ENCODE results near the gene DCLRE1A.

The DCLRE1A gene

DNA sequence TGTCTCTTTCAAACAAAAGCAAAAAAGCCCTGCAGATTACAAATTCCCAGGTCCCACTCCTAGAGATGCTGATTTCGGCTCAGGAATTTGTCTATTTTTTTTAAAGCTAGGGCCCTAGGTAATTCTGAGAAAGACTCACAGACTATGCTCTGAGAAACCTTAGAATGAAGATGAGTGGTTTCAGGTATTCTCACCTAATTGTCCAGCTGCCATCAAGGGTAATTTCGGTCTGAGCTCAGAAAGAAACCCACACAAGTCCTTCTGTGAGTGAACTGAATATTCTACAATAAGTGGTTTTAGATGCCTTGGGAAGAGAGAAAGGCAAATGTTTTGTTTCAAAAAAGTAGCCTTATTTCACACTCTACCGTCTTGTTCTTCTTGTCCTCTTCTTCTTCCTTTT is 45.7 kb downstream of the DCLRE1A start:
- DNase-seq (ENCODE audit: extremely low spot score): no peak
- CTCF ChIA-PET: no interaction called here
- no peak for TF ChIP-seq FOXM1 (IDR thresholded peaks at IDR 0.05; ENCODE audit: borderline replicate concordance)
- no peak for TF ChIP-seq BHLHE40 (IDR thresholded peaks at IDR 0.05; ENCODE audit: borderline replicate concordance)
- TF ChIP-seq, protein P1, sequence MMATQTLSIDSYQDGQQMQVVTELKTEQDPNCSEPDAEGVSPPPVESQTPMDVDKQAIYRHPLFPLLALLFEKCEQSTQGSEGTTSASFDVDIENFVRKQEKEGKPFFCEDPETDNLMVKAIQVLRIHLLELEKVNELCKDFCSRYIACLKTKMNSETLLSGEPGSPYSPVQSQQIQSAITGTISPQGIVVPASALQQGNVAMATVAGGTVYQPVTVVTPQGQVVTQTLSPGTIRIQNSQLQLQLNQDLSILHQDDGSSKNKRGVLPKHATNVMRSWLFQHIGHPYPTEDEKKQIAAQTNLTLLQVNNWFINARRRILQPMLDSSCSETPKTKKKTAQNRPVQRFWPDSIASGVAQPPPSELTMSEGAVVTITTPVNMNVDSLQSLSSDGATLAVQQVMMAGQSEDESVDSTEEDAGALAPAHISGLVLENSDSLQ (IDR thresholded peaks at IDR 0.05): no peak
- TF ChIP-seq FOXK2 (IDR thresholded peaks at IDR 0.05): no peak
- TF ChIP-seq ELF4 (IDR thresholded peaks at IDR 0.05): no peak
- no peak for TF ChIP-seq CTBP1 (IDR thresholded peaks at IDR 0.05; ENCODE audit: borderline replicate concordance)
- no peak for TF ChIP-seq ZNF384 (IDR thresholded peaks at IDR 0.05)
- no peak for TF ChIP-seq FOXA1 (IDR thresholded peaks at IDR 0.05)
- no peak for TF ChIP-seq L3MBTL2 (conservative IDR thresholded peaks at IDR 0.05)
- no peak for TF ChIP-seq SP1 (IDR thresholded peaks at IDR 0.05)
- no peak for TF ChIP-seq TARDBP (IDR thresholded peaks at IDR 0.05)
- TF ChIP-seq HDGF (IDR thresholded peaks at IDR 0.05; ENCODE audit: borderline replicate concordance): no peak
- POLR2A ChIA-PET: no interaction called here

DNA sequence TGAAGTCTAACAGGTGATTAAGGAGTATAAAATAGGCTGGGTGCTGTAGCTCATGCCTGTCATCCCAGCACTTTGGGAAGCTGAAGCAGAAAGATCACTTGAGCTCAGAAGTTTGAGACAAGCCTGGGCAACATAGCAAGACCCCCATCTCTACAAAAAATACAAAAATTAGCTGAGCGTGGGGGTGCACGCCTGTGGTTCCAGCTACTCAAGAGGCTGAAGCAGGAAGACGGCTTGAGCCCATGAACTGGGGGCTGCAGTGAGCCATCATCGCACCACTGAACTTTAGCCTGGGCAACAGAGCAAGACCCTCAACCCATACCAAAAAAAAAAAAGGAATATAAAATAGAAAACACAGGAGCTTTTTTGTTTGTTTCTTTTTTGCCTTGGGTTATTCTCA is 47.4 kb downstream of the DCLRE1A start:
- ChIA-PET CTCF (interaction anchor here (1.1 kb wide), 1 partner anchor 127 kb away, joined by 4 read pairs; no protein-coding TSS in a partner anchor), POLR2A (no interaction called here)
- DNase-seq (ENCODE audit: extremely low spot score): no peak
- TF ChIP-seq ZNF384 (IDR thresholded peaks at IDR 0.05) (no peak), BHLHE40 (IDR thresholded peaks at IDR 0.05; ENCODE audit: borderline replicate concordance) (no peak), FOXM1 (IDR thresholded peaks at IDR 0.05; ENCODE audit: borderline replicate concordance) (no peak), ELF4 (IDR thresholded peaks at IDR 0.05) (no peak), FOXK2 (IDR thresholded peaks at IDR 0.05) (no peak), HDGF (IDR thresholded peaks at IDR 0.05; ENCODE audit: borderline replicate concordance) (no peak), TARDBP (IDR thresholded peaks at IDR 0.05) (no peak), LEF1 (IDR thresholded peaks at IDR 0.05; ENCODE audit: borderline replicate concordance) (no peak), SUZ12 (IDR thresholded peaks at IDR 0.05) (no peak), ARNT (IDR thresholded peaks at IDR 0.05) (no peak), FOXA1 (IDR thresholded peaks at IDR 0.05) (no peak), NFRKB (IDR thresholded peaks at IDR 0.05) (no peak), CTBP1 (IDR thresholded peaks at IDR 0.05; ENCODE audit: borderline replicate concordance) (no peak), L3MBTL2 (conservative IDR thresholded peaks at IDR 0.05) (no peak), SP1 (IDR thresholded peaks at IDR 0.05) (no peak)
- TF ChIP-seq, protein P1 (IDR thresholded peaks at IDR 0.05): no peak

GRCh38 chr10:113802997-113803396 is 50.9 kb downstream of the DCLRE1A start:
- TF ChIP-seq CTBP1 (IDR thresholded peaks at IDR 0.05; ENCODE audit: borderline replicate concordance) (no peak), NFRKB (IDR thresholded peaks at IDR 0.05) (no peak), FOXM1 (IDR thresholded peaks at IDR 0.05; ENCODE audit: borderline replicate concordance) (no peak), LEF1 (IDR thresholded peaks at IDR 0.05; ENCODE audit: borderline replicate concordance) (no peak), ELF4 (IDR thresholded peaks at IDR 0.05) (no peak), SUZ12 (IDR thresholded peaks at IDR 0.05) (no peak), L3MBTL2 (conservative IDR thresholded peaks at IDR 0.05) (no peak), HDGF (IDR thresholded peaks at IDR 0.05; ENCODE audit: borderline replicate concordance) (no peak), ZNF384 (IDR thresholded peaks at IDR 0.05) (no peak), SP1 (IDR thresholded peaks at IDR 0.05) (no peak), TARDBP (IDR thresholded peaks at IDR 0.05) (no peak), FOXA1 (IDR thresholded peaks at IDR 0.05) (no peak), FOXK2 (IDR thresholded peaks at IDR 0.05) (no peak)
- DNase-seq (ENCODE audit: extremely low spot score): no peak
- POLR2A ChIA-PET: no interaction called here
- CTCF ChIA-PET: interaction anchor here (1.0 kb wide), 1 partner anchor 25 kb away, joined by 5 read pairs; no protein-coding TSS in a partner anchor

GRCh38 chr10:113801569-113801968 is 52.3 kb downstream of the DCLRE1A start:
- ChIA-PET CTCF (interaction anchor here (0.9 kb wide), 1 partner anchor 97 kb away, joined by 4 read pairs; no protein-coding TSS in a partner anchor), POLR2A (no interaction called here)
- no peak for DNase-seq (ENCODE audit: extremely low spot score)
- TF ChIP-seq TARDBP (IDR thresholded peaks at IDR 0.05) (no peak), FOXA1 (IDR thresholded peaks at IDR 0.05) (no peak), SP1 (IDR thresholded peaks at IDR 0.05) (no peak), ARNT (IDR thresholded peaks at IDR 0.05) (no peak), ELF4 (IDR thresholded peaks at IDR 0.05) (no peak), BHLHE40 (IDR thresholded peaks at IDR 0.05; ENCODE audit: borderline replicate concordance) (no peak), LEF1 (IDR thresholded peaks at IDR 0.05; ENCODE audit: borderline replicate concordance) (no peak), L3MBTL2 (conservative IDR thresholded peaks at IDR 0.05) (no peak), FOXM1 (IDR thresholded peaks at IDR 0.05; ENCODE audit: borderline replicate concordance) (no peak), CTBP1 (IDR thresholded peaks at IDR 0.05; ENCODE audit: borderline replicate concordance) (no peak), HDGF (IDR thresholded peaks at IDR 0.05; ENCODE audit: borderline replicate concordance) (no peak), NFRKB (IDR thresholded peaks at IDR 0.05) (no peak), FOXK2 (IDR thresholded peaks at IDR 0.05) (no peak), SUZ12 (IDR thresholded peaks at IDR 0.05) (no peak), ZNF384 (IDR thresholded peaks at IDR 0.05) (no peak)
- TF ChIP-seq, protein P1 (IDR thresholded peaks at IDR 0.05): no peak

- DNase-seq (ENCODE audit: extremely low spot score): no peak
- ChIA-PET CTCF (no interaction called here), POLR2A (no interaction called here)
- TF ChIP-seq L3MBTL2 (conservative IDR thresholded peaks at IDR 0.05) (no peak), FOXK2 (IDR thresholded peaks at IDR 0.05) (no peak)
Measured at GRCh38 chr10:113791691-113792090, 62.2 kb downstream of the DCLRE1A start.

DNA sequence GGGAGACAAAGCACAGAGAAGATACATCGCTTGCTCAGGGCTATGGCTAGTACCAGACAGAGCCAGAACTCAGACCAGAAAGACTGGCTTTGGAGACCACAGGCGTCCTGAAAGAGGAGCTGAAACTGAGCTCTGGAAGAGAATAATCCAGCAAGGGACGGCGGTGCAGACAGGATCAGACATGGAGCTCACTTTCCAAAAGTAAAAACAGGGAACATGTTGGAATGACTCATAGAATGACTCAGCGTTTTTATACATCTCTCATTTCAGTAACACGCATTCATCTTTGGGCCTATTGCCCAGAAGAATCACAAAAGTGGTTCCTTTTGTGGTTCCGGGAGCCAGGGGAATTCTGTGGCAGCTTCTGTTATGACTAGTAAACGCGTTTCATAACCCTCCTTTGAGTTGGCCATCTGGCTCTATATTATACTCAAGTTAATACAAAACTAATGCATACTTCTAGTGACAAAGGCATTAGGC is 65.2 kb downstream of the DCLRE1A start:
- no peak for DNase-seq (ENCODE audit: extremely low spot score)
- TF ChIP-seq TARDBP (IDR thresholded peaks at IDR 0.05) (no peak), SUZ12 (IDR thresholded peaks at IDR 0.05) (no peak), NFRKB (IDR thresholded peaks at IDR 0.05) (no peak), HDGF (IDR thresholded peaks at IDR 0.05; ENCODE audit: borderline replicate concordance) (no peak), SP1 (IDR thresholded peaks at IDR 0.05) (no peak), ZNF384 (IDR thresholded peaks at IDR 0.05) (no peak), FOXM1 (IDR thresholded peaks at IDR 0.05; ENCODE audit: borderline replicate concordance) (no peak), ARNT (IDR thresholded peaks at IDR 0.05) (no peak), L3MBTL2 (conservative IDR thresholded peaks at IDR 0.05) (no peak), LEF1 (IDR thresholded peaks at IDR 0.05; ENCODE audit: borderline replicate concordance) (no peak), BHLHE40 (IDR thresholded peaks at IDR 0.05; ENCODE audit: borderline replicate concordance) (no peak), ELF4 (IDR thresholded peaks at IDR 0.05) (no peak), FOXK2 (IDR thresholded peaks at IDR 0.05) (no peak), FOXA1 (IDR thresholded peaks at IDR 0.05) (no peak), CTBP1 (IDR thresholded peaks at IDR 0.05; ENCODE audit: borderline replicate concordance) (no peak)
- TF ChIP-seq, protein P1 (IDR thresholded peaks at IDR 0.05): no peak
- POLR2A ChIA-PET: no interaction called here
- CTCF ChIA-PET: interaction anchor here (0.5 kb wide), 1 partner anchor 405 kb away, joined by 5 read pairs; no protein-coding TSS in a partner anchor
